GM18951 (cell line): ENCODE results near the gene WDR91.
A peak's percentile ranks its signal among the peaks of the same experiment; 100 is the strongest.

ENCODE experiments used
- POLR2A ChIP-seq: IDR thresholded peaks from 4 replicates; pipeline ENCODE4 v1.6.1; 2011; ENCODE audit warnings: mild to moderate bottlenecking; ENCODE audit not compliant: insufficient read length, insufficient read depth; ENCODE audit errors: extremely low read depth
- in situ Hi-C: fragments of 300-500 bp; cut with MboI; formaldehyde crosslinking; loops from one replicate; pipeline ENCODE4 v1.12.0; 2022; ENCODE audit warnings: low sequenced_read_pairs, mixed read lengths, inconsistent platforms; ENCODE audit not compliant: unreplicated experiment

WDR91 gene

GRCh38 chr7:135170274-135170997 is 40.9 kb downstream of the WDR91 start, which contains the start of gene CYREN:
CYREN (minus strand) TSS chr7:135170707; CDS start chr7:135168922, 1,785 bp downstream.
- in situ Hi-C loops = loop anchor here (10.0 kb wide), 1 partner anchor 406 kb away; no protein-coding TSS in a partner anchor
- peak; percentile 74 for TF ChIP-seq POLR2A

GRCh38 chr7:135169964-135170273 is 41.4 kb downstream of the WDR91 start:
- no peak for TF ChIP-seq POLR2A
- in situ Hi-C loops = loop anchor here (5.0 to 10.0 kb wide), 2 partner anchors 213 to 405 kb away; no protein-coding TSS in a partner anchor

- peak; percentile 54 for TF ChIP-seq POLR2A
- in situ Hi-C loops = loop anchor here (5.0 kb wide), 1 partner anchor 212 kb away; no protein-coding TSS in a partner anchor
Observed at GRCh38 chr7:135169141-135169963, 42.0 kb downstream of the WDR91 start.

DNA sequence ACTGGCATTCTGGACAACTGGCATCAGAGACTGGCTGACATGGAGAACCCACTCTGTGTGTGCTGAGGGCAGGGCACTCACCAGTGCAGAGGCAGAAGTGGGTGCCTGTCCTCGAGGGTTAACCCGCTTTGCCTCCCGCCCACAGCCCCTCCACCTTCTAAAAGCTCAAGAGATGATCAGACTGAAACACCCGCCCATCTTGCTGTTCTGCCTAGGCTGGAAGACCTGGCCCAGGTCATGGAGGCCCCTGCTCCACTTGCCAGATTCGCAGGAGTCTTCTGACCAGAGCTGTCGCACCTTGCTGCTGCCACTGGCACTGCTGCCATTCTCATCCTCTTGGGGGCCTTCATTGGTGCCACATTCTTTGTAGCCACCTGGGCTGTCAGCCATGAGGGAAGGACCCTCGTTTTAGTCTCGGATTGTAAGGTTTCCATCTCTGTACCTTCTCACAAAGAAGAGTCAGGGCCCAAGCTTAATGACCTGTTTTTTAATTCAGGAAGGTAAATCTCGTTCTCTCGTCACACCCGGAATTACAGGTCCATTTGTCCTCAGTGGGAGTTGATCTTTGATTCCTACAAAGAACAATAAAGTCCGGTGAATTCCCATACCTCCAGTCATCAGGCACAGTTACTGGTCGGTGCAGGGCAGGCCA is 42.7 kb downstream of the WDR91 start:
- in situ Hi-C loops = loop anchor here (5.0 kb wide), 1 partner anchor 211 kb away; no protein-coding TSS in a partner anchor
- no peak for TF ChIP-seq POLR2A

- in situ Hi-C loops = loop anchor here (5.0 kb wide), 1 partner anchor 211 kb away; no protein-coding TSS in a partner anchor
- TF ChIP-seq POLR2A = peak; percentile 14
Observed at GRCh38 chr7:135168001-135168400, 43.3 kb downstream of the WDR91 start.

DNA sequence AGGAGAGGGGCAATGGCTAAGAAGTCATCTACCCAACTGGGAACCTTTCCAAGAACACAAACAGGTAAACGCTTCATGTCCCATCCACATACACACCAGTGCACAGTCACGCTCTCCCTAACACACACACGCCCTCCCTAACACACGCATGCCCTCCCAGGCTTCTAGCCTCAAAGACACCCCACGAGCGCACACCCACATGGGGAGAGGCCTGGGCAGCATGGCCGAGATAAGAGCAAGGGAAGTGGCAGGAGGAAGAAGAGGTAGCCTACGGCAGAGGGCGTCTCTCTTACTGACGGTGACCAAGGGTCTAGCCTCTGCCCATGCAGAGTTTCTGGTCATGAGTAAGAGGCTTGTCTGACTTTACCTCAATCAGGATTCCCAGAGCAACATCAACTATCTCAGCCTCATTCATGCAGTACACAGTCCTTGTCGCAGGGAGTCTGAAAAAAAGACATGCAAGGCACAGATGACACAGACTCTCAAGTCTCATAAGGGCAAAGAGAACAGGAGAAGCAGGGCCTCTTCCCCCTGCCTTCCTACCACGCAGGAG is 43.9 kb downstream of the WDR91 start:
- in situ Hi-C loops = loop anchor here (5.0 kb wide), 1 partner anchor 210 kb away; no protein-coding TSS in a partner anchor
- TF ChIP-seq POLR2A = peak; percentile 30

DNA sequence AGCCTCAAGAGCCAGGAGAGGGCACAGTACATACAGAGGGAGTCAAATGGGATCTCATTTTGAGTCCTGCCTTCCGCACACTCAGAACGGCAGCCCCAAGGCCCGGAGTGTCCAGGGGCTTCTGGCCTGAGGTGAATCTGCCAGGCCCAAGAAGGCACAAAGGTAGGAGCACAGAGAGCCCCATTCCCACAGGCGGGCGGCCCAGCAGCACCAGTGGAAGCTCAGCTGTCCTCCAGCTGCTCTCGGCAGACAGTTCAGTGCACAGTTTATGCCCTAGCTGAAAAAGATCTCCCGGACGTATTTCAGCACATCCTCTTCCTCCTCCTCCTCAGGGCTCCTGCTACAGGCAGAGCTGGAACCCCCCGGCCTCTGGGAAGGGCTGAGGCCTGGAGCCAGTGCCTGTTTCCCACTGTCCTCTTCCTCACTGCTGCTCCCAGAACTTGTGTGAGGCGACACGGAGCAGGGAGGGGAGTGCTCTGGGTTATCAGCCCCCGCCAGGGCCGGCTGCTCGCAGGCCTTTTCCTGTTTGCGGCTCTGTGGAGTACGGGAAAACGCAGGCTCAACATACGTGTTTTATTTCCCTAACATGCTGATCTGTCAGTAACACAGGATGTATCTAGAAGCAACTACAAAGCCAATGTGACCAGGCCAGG is 44.9 kb downstream of the WDR91 start:
- TF ChIP-seq POLR2A = no peak
- in situ Hi-C loops = loop anchor here (5.0 kb wide), 1 partner anchor 209 kb away; no protein-coding TSS in a partner anchor

GRCh38 chr7:135165862-135166261 is 45.5 kb downstream of the WDR91 start:
- TF ChIP-seq POLR2A = no peak
- in situ Hi-C loops = loop anchor here (5.0 kb wide), 1 partner anchor 209 kb away; no protein-coding TSS in a partner anchor

DNA sequence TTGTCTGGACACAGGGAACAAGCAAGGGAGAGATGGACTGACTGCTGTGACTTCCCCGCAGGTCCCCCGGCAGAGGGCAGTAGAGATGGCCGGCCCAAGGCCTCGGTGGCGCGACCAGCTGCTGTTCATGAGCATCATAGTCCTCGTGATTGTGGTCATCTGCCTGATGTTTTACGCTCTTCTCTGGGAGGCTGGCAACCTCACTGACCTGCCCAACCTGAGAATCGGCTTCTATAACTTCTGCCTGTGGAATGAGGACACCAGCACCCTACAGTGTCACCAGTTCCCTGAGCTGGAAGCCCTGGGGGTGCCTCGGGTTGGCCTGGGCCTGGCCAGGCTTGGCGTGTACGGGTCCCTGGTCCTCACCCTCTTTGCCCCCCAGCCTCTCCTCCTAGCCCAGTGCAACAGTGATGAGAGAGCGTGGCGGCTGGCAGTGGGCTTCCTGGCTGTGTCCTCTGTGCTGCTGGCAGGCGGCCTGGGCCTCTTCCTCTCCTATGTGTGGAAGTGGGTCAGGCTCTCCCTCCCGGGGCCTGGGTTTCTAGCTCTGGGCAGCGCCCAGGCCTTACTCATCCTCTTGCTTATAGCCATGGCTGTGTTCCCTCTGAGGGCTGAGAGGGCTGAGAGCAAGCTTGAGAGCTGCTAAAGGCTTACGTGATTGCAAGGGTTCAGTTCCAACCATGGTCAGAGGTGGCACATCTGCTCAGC is 46.8 kb downstream of the WDR91 start:
- in situ Hi-C loops = loop anchor here (5.0 kb wide), 1 partner anchor 207 kb away; no protein-coding TSS in a partner anchor

DNA sequence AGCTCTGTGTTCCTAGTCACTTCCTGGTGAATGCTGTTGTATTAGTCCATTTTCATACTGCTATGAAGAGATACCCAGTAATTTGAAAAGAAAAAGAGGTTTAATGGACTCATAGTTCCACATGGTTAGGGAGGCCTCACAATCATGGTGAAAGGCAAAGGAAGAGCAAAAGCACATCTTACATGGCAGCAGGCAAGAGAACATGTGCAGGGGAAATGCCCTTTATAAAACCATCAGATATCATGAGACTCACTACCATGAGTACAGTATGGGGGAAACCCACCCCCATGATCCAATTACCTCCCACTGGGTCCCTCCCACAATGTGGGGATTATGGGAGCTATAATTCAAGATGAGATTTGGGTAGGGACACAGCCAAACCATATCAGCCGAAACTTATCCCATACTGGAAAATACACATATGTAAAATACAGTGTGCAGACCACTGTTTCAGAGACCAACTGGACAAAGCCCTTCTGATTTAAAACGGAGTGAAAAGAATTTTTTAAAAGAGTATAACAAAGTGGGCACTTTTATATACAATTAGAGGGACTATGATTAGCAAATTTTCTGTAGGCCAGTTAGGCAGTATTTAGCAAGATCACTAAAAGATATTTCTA is 48.8 kb downstream of the WDR91 start:
- in situ Hi-C loops = no loop called here
- no peak for TF ChIP-seq POLR2A

More for the DNA sequence above, 46.8 kb downstream of the WDR91 start:
- TF ChIP-seq POLR2A = peak; percentile 44

DNA sequence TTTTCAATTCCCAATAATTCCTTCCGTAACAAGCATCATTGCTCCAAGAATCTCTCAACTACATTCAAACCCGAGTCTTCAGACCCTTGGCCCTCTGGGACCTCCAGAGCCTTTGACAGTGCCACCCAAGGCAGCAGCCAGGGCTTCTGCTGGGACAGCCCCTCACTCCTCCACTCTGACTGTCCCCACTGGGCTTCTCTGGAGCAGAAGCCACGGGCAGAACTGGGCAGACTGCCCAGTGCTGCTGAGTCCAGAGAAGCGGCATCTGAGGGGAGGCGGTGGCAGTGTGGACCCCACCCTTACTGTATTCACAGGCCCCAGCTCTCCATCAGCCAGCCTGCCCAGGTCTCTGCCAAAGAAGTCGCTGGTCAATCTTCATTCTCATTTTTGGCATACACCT is 49.7 kb downstream of the WDR91 start:
- in situ Hi-C loops = no loop called here

More for the DNA sequence above, 49.7 kb downstream of the WDR91 start:
- TF ChIP-seq POLR2A = no peak
